ENCODE data around the gene PHYHD1. TPM values are rescaled to one million over a fixed set of nuclear protein-coding genes. Genes with fewer than 3 reads are reported as not detected.

Gene PHYHD1
- total RNA-seq, 1 experiment from 2014 or later: 18.0 TPM

DNA sequence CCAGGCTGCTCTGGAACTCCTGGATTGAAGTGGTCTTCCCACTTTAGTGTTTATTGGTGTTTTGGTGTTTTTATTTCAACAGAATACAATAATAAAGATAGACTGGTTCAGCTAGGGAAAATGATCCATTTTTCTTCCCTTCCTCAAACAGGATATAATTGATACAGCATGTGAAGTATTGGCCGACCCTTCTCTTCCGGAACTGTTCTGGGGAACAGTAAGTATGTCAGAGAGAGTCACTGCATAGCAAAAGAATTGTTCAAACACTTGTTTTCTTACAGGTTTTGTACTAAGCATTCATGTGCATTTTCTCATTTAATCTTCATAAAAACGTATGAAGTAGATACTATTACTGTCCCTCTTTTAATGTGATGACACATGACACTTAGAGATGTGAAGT, 58.3 kb downstream of the PHYHD1 start:
- WGBS (ENCODE audit: extremely low coverage, insufficient read length, low lambda C conversion rate): no CpG with 5 or more reads among the region's 3 CpGs
- H3K14ac ChIP-seq (ENCODE audit: insufficient read depth, low read length): no peak overlapping the region
- no peaks in the 10 kb centered on the region for H3K27me3 Mint-ChIP-seq (ENCODE audit: low read depth)
- H3K27ac ChIP-seq (ENCODE audit: insufficient read length, low read depth, low read length): no peak overlapping the region
- no peak overlapping the region for H2BK20ac ChIP-seq (ENCODE audit: low read depth, low read length, poor library complexity, severe bottlenecking)
- H3K36me3 Mint-ChIP-seq (ENCODE audit: insufficient read depth in 1 of 3, low read depth in 3 of 3): peaks cover 48 to 90% (median 85%) of the 10 kb centered on the region in 3 experiments; a peak in 6 of 7 replicates
- H3K27ac Mint-ChIP-seq: no peak overlapping the region
- no peak overlapping the region for H2BK12ac ChIP-seq (ENCODE audit: insufficient read length, low read depth, low read length)
- H4K5ac ChIP-seq (ENCODE audit: insufficient read length, low read depth, low read length): no peak overlapping the region
- no peak overlapping the region for H3K9ac ChIP-seq (ENCODE audit: extremely low read depth, insufficient read length, low read length)
- no peaks in the 10 kb centered on the region for H4K20me1 ChIP-seq (ENCODE audit: control insufficient read depth, insufficient read depth, insufficient read length)
- H4K8ac ChIP-seq (replicated peaks; ENCODE audit: insufficient read length, low read depth, low read length): no peak overlapping the region
- no peak for DNase-seq
- no peak overlapping the region for H2AK5ac ChIP-seq (ENCODE audit: insufficient read length, low read length)
- no peak overlapping the region for H2BK15ac ChIP-seq (ENCODE audit: low read depth, low read length)
- H3K4ac ChIP-seq (ENCODE audit: low read depth, low read length): no peak overlapping the region
- no peak overlapping the region for H2BK120ac ChIP-seq (ENCODE audit: low read depth, low read length, poor library complexity, severe bottlenecking)
- no peak overlapping the region for H2BK5ac ChIP-seq (ENCODE audit: insufficient read length, low read length)
- H3K18ac ChIP-seq (ENCODE audit: insufficient read length, low read depth, low read length): no peak overlapping the region
- H3K4me1 ChIP-seq (ENCODE audit: insufficient read depth, low read length): no peaks in the 10 kb centered on the region
- H3K9me3 Mint-ChIP-seq: no peaks in the 10 kb centered on the region
- no peaks in the 10 kb centered on the region for H3K27me3 ChIP-seq (ENCODE audit: insufficient read depth, low read length)
- H2AFZ ChIP-seq (ENCODE audit: low read length): no peak overlapping the region
- H3K79me1 ChIP-seq (ENCODE audit: insufficient read depth, low read depth, low read length, poor library complexity, severe bottlenecking): no peaks in the 10 kb centered on the region
- no peak overlapping the region for H4K91ac ChIP-seq (ENCODE audit: insufficient read length, low read depth, low read length)
- H3K4me1 Mint-ChIP-seq: no peaks in the 10 kb centered on the region
- no peaks in the 10 kb centered on the region for H3K79me2 ChIP-seq (ENCODE audit: insufficient read depth, low read length)
- no peak overlapping the region for H3K4me3 Mint-ChIP-seq
- no peak overlapping the region for H3K4me2 ChIP-seq (ENCODE audit: insufficient read depth, insufficient read length, low read length)
- no peaks in the 10 kb centered on the region for H3K9me3 ChIP-seq (ENCODE audit: control insufficient read depth, low read depth, low read length)
- no peak overlapping the region for H3K23ac ChIP-seq (ENCODE audit: insufficient read length, low read depth, low read length)
- H3K56ac ChIP-seq (ENCODE audit: insufficient read length, low read depth, low read length): no peak overlapping the region
- TF ChIP-seq, protein P1, sequence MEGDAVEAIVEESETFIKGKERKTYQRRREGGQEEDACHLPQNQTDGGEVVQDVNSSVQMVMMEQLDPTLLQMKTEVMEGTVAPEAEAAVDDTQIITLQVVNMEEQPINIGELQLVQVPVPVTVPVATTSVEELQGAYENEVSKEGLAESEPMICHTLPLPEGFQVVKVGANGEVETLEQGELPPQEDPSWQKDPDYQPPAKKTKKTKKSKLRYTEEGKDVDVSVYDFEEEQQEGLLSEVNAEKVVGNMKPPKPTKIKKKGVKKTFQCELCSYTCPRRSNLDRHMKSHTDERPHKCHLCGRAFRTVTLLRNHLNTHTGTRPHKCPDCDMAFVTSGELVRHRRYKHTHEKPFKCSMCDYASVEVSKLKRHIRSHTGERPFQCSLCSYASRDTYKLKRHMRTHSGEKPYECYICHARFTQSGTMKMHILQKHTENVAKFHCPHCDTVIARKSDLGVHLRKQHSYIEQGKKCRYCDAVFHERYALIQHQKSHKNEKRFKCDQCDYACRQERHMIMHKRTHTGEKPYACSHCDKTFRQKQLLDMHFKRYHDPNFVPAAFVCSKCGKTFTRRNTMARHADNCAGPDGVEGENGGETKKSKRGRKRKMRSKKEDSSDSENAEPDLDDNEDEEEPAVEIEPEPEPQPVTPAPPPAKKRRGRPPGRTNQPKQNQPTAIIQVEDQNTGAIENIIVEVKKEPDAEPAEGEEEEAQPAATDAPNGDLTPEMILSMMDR (conservative IDR thresholded peaks at IDR 0.05): no peak
- H3K23me2 ChIP-seq (ENCODE audit: insufficient read length, low read depth, low read length, poor library complexity, severe bottlenecking): no peaks in the 10 kb centered on the region
- no peak overlapping the region for H3T11ph ChIP-seq (ENCODE audit: low read length)
